Gastrocnemius medialis (tissue), 4 donors: ENCODE data around the gene FAM117B. TPM values are rescaled to one million over a fixed set of nuclear protein-coding genes. Genes with fewer than 3 reads are reported as not detected.

Experiments used
- ATAC-seq, 2 donors: fragments of 150-250 bp; one replicate each; pipeline ENCODE4 v1.9.1; 2016
- DNase-seq, 2 donors: peaks; one replicate each; pipeline ENCODE4 v3.0.0-alpha.2; 2019
- H3K27ac ChIP-seq, 4 donors: fragments of 200-600 bp; sonication (generic); 1 replicate in 1 of 4; 2 replicates in 3 of 4; pipeline ENCODE4 v1.5.1; 2016 to 2018; ENCODE audit warnings: mild to moderate bottlenecking in 2 of 4, moderate library complexity in 1 of 4
- H3K27me3 ChIP-seq, 3 donors: fragments of 200-600 bp; sonication (generic) in 2 of 3; 1 replicate in 1 of 3; 2 replicates in 2 of 3; pipeline versions ENCODE4 v1.5.1 to v1.6.0; 2016 to 2019; ENCODE audit warnings: mild to moderate bottlenecking in 1 of 3, moderate library complexity in 1 of 3
- H3K36me3 ChIP-seq, 2 donors: fragments of 200-600 bp; sonication (generic) in 1 of 2; one replicate each; pipeline ENCODE4 v1.5.1; 2017 to 2018
- H3K4me1 ChIP-seq, 2 donors: fragments of 200-600 bp; sonication (generic) in 1 of 2; one replicate each; pipeline ENCODE4 v1.5.1; 2016 to 2017; ENCODE audit warnings: mild to moderate bottlenecking in 2 of 2
- H3K4me3 ChIP-seq, 4 donors: fragments of 200-600 bp; sonication (generic) in 3 of 4; 1 replicate in 1 of 4; 2 replicates in 3 of 4; pipeline ENCODE4 v1.5.1; 2016 to 2019; ENCODE audit warnings: mild to moderate bottlenecking in 2 of 4
- H3K9me3 ChIP-seq, 3 donors: fragments of 200-600 bp; sonication (generic) in 2 of 3; 1 replicate in 1 of 3; 2 replicates in 2 of 3; pipeline ENCODE4 v1.5.1; 2016 to 2019
- CTCF ChIP-seq, 5 experiments: fragments of 450-650 bp in 3 of 5; fragments of 200-600 bp in 2 of 5; sonication (generic) in 2 of 5; IDR thresholded peaks in 4 of 5; conservative IDR thresholded peaks in 1 of 5; 1 replicate in 4 of 5; 2 replicates in 1 of 5; pipeline ENCODE4 v1.5.1; 2016 to 2019; ENCODE audit warnings: antibody characterized with exemption in 5 of 5, mild to moderate bottlenecking in 3 of 5, moderate library complexity in 3 of 5
- POLR2A ChIP-seq, 2 donors: fragments of 450-650 bp; IDR thresholded peaks; one replicate each; pipeline ENCODE4 v1.6.1; 2017; ENCODE audit warnings: antibody characterized with exemption in 2 of 2, mild to moderate bottlenecking in 2 of 2, moderate library complexity in 2 of 2
- in situ Hi-C, 4 donors: fragments of 200-750 bp; cut with MboI; loops; one replicate each; pipeline versions ENCODE4 v1.15.0 to v1.8.0; 2017; ENCODE audit warnings: low sequenced_read_pairs in 4 of 4
- intact Hi-C: fragments of 100-400 bp; cut with DNase I; formaldehyde crosslinking; loops from one replicate; pipeline ENCODE4 v1.15.1; 2023; ENCODE audit warnings: low total_unique reads
- total RNA-seq, 4 donors: library from RNA; depleted of rRNA; stranded (reverse); fragments of >200 nt; gene quantifications; one replicate each; pipeline versions ENCODE4 v1.1.0 to v1.2.3, GENCODE V29; 2016

FAM117B gene
- total RNA-seq, 4 donors from 2014 or later: 1.5 to 4.5 (median 2.9) TPM

GRCh38 chr2:202682274-202682673, 47.5 kb downstream of the FAM117B start:
- no peaks in the 10 kb centered on the region for H3K27me3 ChIP-seq
- ATAC-seq: no peak
- in situ Hi-C loops (no loop called here), intact Hi-C loops (no loop called here)
- no peaks in the 10 kb centered on the region for H3K4me1 ChIP-seq
- H3K9me3 ChIP-seq: no peaks in the 10 kb centered on the region
- H3K27ac ChIP-seq: no peak overlapping the region
- no peaks in the 10 kb centered on the region for H3K36me3 ChIP-seq
- H3K4me3 ChIP-seq: no peak overlapping the region
- TF ChIP-seq POLR2A (IDR thresholded peaks at IDR 0.05): no peak
- no peak for TF ChIP-seq CTCF (IDR thresholded peaks at IDR 0.05 in 4 of 5, conservative IDR thresholded peaks at IDR 0.05 in 1 of 5)
- no peak for DNase-seq

GRCh38 chr2:202687276-202687675, 52.5 kb downstream of the FAM117B start:
- H3K36me3 ChIP-seq: no peaks in the 10 kb centered on the region
- in situ Hi-C loops (no loop called here), intact Hi-C loops (no loop called here)
- H3K9me3 ChIP-seq: no peaks in the 10 kb centered on the region
- DNase-seq: no peak
- H3K27ac ChIP-seq: no peak overlapping the region
- H3K27me3 ChIP-seq: no peaks in the 10 kb centered on the region
- no peak for ATAC-seq
- H3K4me3 ChIP-seq: no peak overlapping the region
- TF ChIP-seq CTCF (IDR thresholded peaks at IDR 0.05 in 4 of 5, conservative IDR thresholded peaks at IDR 0.05 in 1 of 5): no peak
- TF ChIP-seq POLR2A (IDR thresholded peaks at IDR 0.05): no peak
- H3K4me1 ChIP-seq: no peaks in the 10 kb centered on the region

GRCh38 chr2:202689459-202689858, 54.7 kb downstream of the FAM117B start:
- ATAC-seq (no peak), DNase-seq (no peak)
- no peaks in the 10 kb centered on the region for H3K9me3 ChIP-seq
- H3K36me3 ChIP-seq: no peaks in the 10 kb centered on the region
- no peak overlapping the region for H3K27ac ChIP-seq
- TF ChIP-seq CTCF (IDR thresholded peaks at IDR 0.05 in 4 of 5, conservative IDR thresholded peaks at IDR 0.05 in 1 of 5): no peak
- no peak for TF ChIP-seq POLR2A (IDR thresholded peaks at IDR 0.05)
- no peak overlapping the region for H3K4me3 ChIP-seq
- H3K4me1 ChIP-seq: no peaks in the 10 kb centered on the region
- in situ Hi-C loops (no loop called here), intact Hi-C loops (no loop called here)
- H3K27me3 ChIP-seq: no peaks in the 10 kb centered on the region

- Histone ChIP-seq H3K27ac (no peak overlapping the region), H3K27me3 (no peaks in the 10 kb centered on the region), H3K4me3 (no peak overlapping the region), H3K4me1 (no peaks in the 10 kb centered on the region), H3K36me3 (no peaks in the 10 kb centered on the region), H3K9me3 (no peaks in the 10 kb centered on the region)
- ATAC-seq (no peak), DNase-seq (no peak)
- in situ Hi-C loops: no loop called here
- TF ChIP-seq POLR2A (IDR thresholded peaks at IDR 0.05) (no peak), CTCF (IDR thresholded peaks at IDR 0.05 in 4 of 5, conservative IDR thresholded peaks at IDR 0.05 in 1 of 5) (no peak)
- intact Hi-C loops: no loop called here
Measured at GRCh38 chr2:202689898-202690297, 55.1 kb downstream of the FAM117B start.

GRCh38 chr2:202690321-202690900, 55.6 kb downstream of the FAM117B start:
- intact Hi-C loops: no loop called here
- ATAC-seq: no peak
- no peaks in the 10 kb centered on the region for H3K4me1 ChIP-seq
- H3K27me3 ChIP-seq: no peaks in the 10 kb centered on the region
- no peak for DNase-seq
- H3K27ac ChIP-seq: no peak overlapping the region
- H3K36me3 ChIP-seq: no peaks in the 10 kb centered on the region
- in situ Hi-C loops: no loop called here
- H3K9me3 ChIP-seq: no peaks in the 10 kb centered on the region
- H3K4me3 ChIP-seq: no peak overlapping the region
- no peak for TF ChIP-seq CTCF (IDR thresholded peaks at IDR 0.05 in 4 of 5, conservative IDR thresholded peaks at IDR 0.05 in 1 of 5)
- no peak for TF ChIP-seq POLR2A (IDR thresholded peaks at IDR 0.05)
